ENCODE results near the gene SYNPO. TPM values are rescaled to one million over a fixed set of nuclear protein-coding genes. Genes with fewer than 3 reads are reported as not detected.

Gene SYNPO
- polyA plus RNA-seq, 1 of the 3 experiments (the other 2 are of a cell fraction) = 5.1 TPM

- Histone ChIP-seq H3K27ac (ENCODE audit: low read depth in 2 of 2, low read length in 1 of 2) (peak overlapping the region in 1 of 2 experiments; percentile 80; a peak in 1 of 4 replicates), H3K4me2 (no peak overlapping the region; the same call in 1 of the 2 replicates), H2AFZ (ENCODE audit: low read depth) (peak overlapping the region; percentile 87; the same call in 1 of the 2 replicates), H3K9me3 (no peaks in the 10 kb centered on the region), H3K36me3 (replicated peaks in 1 of 2; ENCODE audit: control insufficient read depth in 1 of 2, insufficient read depth in 2 of 2, low read length in 1 of 2) (no peaks in the 10 kb centered on the region), H3K9me2 (no peaks in the 10 kb centered on the region), H3K9ac (no peak overlapping the region), H3F3A (replicated peaks; ENCODE audit: insufficient read depth) (peaks cover 16% of the 10 kb centered on the region), H4K20me1 (ENCODE audit: insufficient read depth) (no peaks in the 10 kb centered on the region), H3K4me3 (ENCODE audit: low read depth in 2 of 2, low read length in 1 of 2) (no peak overlapping the region), H3K27me3 (ENCODE audit: insufficient read depth) (no peaks in the 10 kb centered on the region), H3K4me1 (ENCODE audit: control insufficient read depth in 1 of 2, insufficient read depth in 2 of 2, low read depth in 1 of 2, low read length in 1 of 2) (peaks cover 13 to 23% of the 10 kb centered on the region in 2 experiments; a peak in 2 of 4 replicates), H3K79me2 (ENCODE audit: insufficient read depth) (no peaks in the 10 kb centered on the region)
- ChIA-PET POLR2A (no interaction called here), CTCF (interaction anchor here (0.7 to 4.3 kb wide), 3 partner anchors 25 to 114 kb away, joined by 3 to 32 read pairs (median 8); partner anchors contain the start of gene RBM22)
- TF ChIP-seq GATA2 (CRISPR knock-in tag; IDR thresholded peaks at IDR 0.05) (no peak), GABPA (IDR thresholded peaks at IDR 0.05; ENCODE audit: low read depth) (no peak), FOSL2 (IDR thresholded peaks at IDR 0.05; ENCODE audit: borderline replicate concordance, low read depth) (no peak), FOXM1 (IDR thresholded peaks at IDR 0.05; ENCODE audit: low read depth) (no peak), RFX5 (IDR thresholded peaks at IDR 0.05; ENCODE audit: low read length) (no peak), RAD21 (IDR thresholded peaks at IDR 0.05; ENCODE audit: low read length) (no peak)
- DNase-seq = no peak
- WGBS (ENCODE audit: low lambda C conversion rate) = 96% methylated on average over 6 of the region's 6 CpGs
Observed at GRCh38 chr5:150675069-150675468, 34.6 kb downstream of the SYNPO start.

GRCh38 chr5:150676578-150676977 is 36.1 kb downstream of the SYNPO start:
- no peak overlapping the region for H3K4me2 ChIP-seq
- H3F3A ChIP-seq (replicated peaks; ENCODE audit: insufficient read depth) = peaks cover 16% of the 10 kb centered on the region
- H3K9me3 ChIP-seq = no peaks in the 10 kb centered on the region
- no peaks in the 10 kb centered on the region for H3K79me2 ChIP-seq (ENCODE audit: insufficient read depth)
- peaks cover 13 to 18% of the 10 kb centered on the region in 2 experiments; a peak in 2 of 4 replicates for H3K4me1 ChIP-seq (ENCODE audit: control insufficient read depth in 1 of 2, insufficient read depth in 2 of 2, low read depth in 1 of 2, low read length in 1 of 2)
- H3K27me3 ChIP-seq (ENCODE audit: insufficient read depth) = no peaks in the 10 kb centered on the region
- no peak for TF ChIP-seq MEF2A (IDR thresholded peaks at IDR 0.05; ENCODE audit: borderline replicate concordance, low read depth)
- TF ChIP-seq GATA2 (CRISPR knock-in tag; IDR thresholded peaks at IDR 0.05) = no peak
- TF ChIP-seq FOXM1 (IDR thresholded peaks at IDR 0.05; ENCODE audit: low read depth) = no peak
- TF ChIP-seq FOXJ3 (CRISPR knock-in tag; IDR thresholded peaks at IDR 0.05) = no peak
- no peak for TF ChIP-seq EP300 (IDR thresholded peaks at IDR 0.05; ENCODE audit: borderline replicate concordance in 1 of 2, low read depth in 1 of 2, low read length in 1 of 2)
- no peak for TF ChIP-seq RXRA (IDR thresholded peaks at IDR 0.05; ENCODE audit: borderline replicate concordance, low read depth)
- no peak for TF ChIP-seq RAD21 (IDR thresholded peaks at IDR 0.05; ENCODE audit: low read length)
- no peak for TF ChIP-seq TAF1 (IDR thresholded peaks at IDR 0.05; ENCODE audit: borderline replicate concordance, low read depth, low read length)
- no peak for TF ChIP-seq ELF1 (IDR thresholded peaks at IDR 0.05)
- no peak for TF ChIP-seq PBX3 (IDR thresholded peaks at IDR 0.05)
- TF ChIP-seq RFX5 (IDR thresholded peaks at IDR 0.05; ENCODE audit: low read length) = no peak
- TF ChIP-seq GABPA (IDR thresholded peaks at IDR 0.05; ENCODE audit: low read depth) = no peak
- no peak for TF ChIP-seq SMC3 (IDR thresholded peaks at IDR 0.05; ENCODE audit: low read depth, low read length)
- no peak for TF ChIP-seq EZH2phosphoT487 (IDR thresholded peaks at IDR 0.05; ENCODE audit: borderline replicate concordance, low read depth)
- TF ChIP-seq SIN3A (IDR thresholded peaks at IDR 0.05; ENCODE audit: borderline replicate concordance, low read depth, low read length) = no peak
- no peak for TF ChIP-seq MAX (IDR thresholded peaks at IDR 0.05; ENCODE audit: low read depth)
- TF ChIP-seq USF1 (IDR thresholded peaks at IDR 0.05; ENCODE audit: borderline replicate concordance, low read depth) = no peak
- TF ChIP-seq POLR2AphosphoS5 (IDR thresholded peaks at IDR 0.05; ENCODE audit: low read depth, low read length) = no peak
- TF ChIP-seq MXI1 (IDR thresholded peaks at IDR 0.05; ENCODE audit: low read depth, low read length) = no peak
- no peaks in the 10 kb centered on the region for H3K9me2 ChIP-seq
- H3K27ac ChIP-seq (ENCODE audit: low read depth in 2 of 2, low read length in 1 of 2) = no peak overlapping the region
- ChIA-PET POLR2A (no interaction called here), CTCF (no interaction called here)
- DNase-seq = no peak
- 81% methylated on average over 9 of the region's 9 CpGs for WGBS (ENCODE audit: low lambda C conversion rate)
- H3K4me3 ChIP-seq (ENCODE audit: low read depth in 2 of 2, low read length in 1 of 2) = no peak overlapping the region
- H4K20me1 ChIP-seq (ENCODE audit: insufficient read depth) = no peaks in the 10 kb centered on the region
- H3K36me3 ChIP-seq (replicated peaks in 1 of 2; ENCODE audit: control insufficient read depth in 1 of 2, insufficient read depth in 2 of 2, low read length in 1 of 2) = no peaks in the 10 kb centered on the region
- no peak overlapping the region for H3K9ac ChIP-seq
- H2AFZ ChIP-seq (ENCODE audit: low read depth) = no peak overlapping the region

Measured in SK-N-SH (cell line).